Vagina (tissue), 2 donors: ENCODE results near the gene RPA4. TPM values are rescaled to one million over a fixed set of nuclear protein-coding genes. Genes with fewer than 3 reads are reported as not detected.

ENCODE experiments used
- DNase-seq, 2 donors: peaks; one replicate each; pipeline ENCODE4 v3.0.0-alpha.2; 2017; ENCODE audit errors: extremely low spot score in 2 of 2
- H3K27ac ChIP-seq: fragments of 200-600 bp; sonication (generic); one replicate; pipeline ENCODE4 v1.5.1; 2019
- H3K27me3 ChIP-seq: fragments of 200-600 bp; sonication (generic); one replicate; pipeline ENCODE4 v1.5.1; 2019
- H3K36me3 ChIP-seq, 2 donors: fragments of 200-600 bp; sonication (generic); one replicate each; pipeline ENCODE4 v1.5.1; 2017 to 2019
- H3K4me1 ChIP-seq: fragments of 200-600 bp; sonication (generic); one replicate; pipeline ENCODE4 v1.5.1; 2019
- H3K4me3 ChIP-seq, 2 donors: fragments of 200-600 bp; sonication (generic); 1 replicate in 1 of 2; 2 replicates in 1 of 2; pipeline ENCODE4 v1.5.1; 2016 to 2019
- H3K9me3 ChIP-seq: fragments of 200-600 bp; sonication (generic); one replicate; pipeline ENCODE4 v1.5.1; 2019
- CTCF ChIP-seq, 3 experiments: fragments of 450-650 bp in 2 of 3; fragments of 200-600 bp in 1 of 3; sonication (generic) in 1 of 3; IDR thresholded peaks; one replicate each; pipeline ENCODE4 v1.5.1; 2017 to 2019; ENCODE audit warnings: antibody characterized with exemption in 3 of 3, mild to moderate bottlenecking in 2 of 3, moderate library complexity in 2 of 3
- POLR2A ChIP-seq, 2 donors: fragments of 450-650 bp; IDR thresholded peaks; one replicate each; pipeline ENCODE4 v1.6.1; 2017; ENCODE audit warnings: antibody characterized with exemption in 2 of 2, mild to moderate bottlenecking in 2 of 2, moderate library complexity in 2 of 2
- POLR2AphosphoS5 ChIP-seq, 2 donors: sonication (generic); formaldehyde crosslinking; IDR thresholded peaks; one replicate each; pipeline ENCODE4 v1.9.0; 2017; ENCODE audit warnings: antibody characterized with exemption in 2 of 2, mild to moderate bottlenecking in 2 of 2, low read depth in 1 of 2; ENCODE audit not compliant: insufficient read depth in 1 of 2
- intact Hi-C: fragments of 100-400 bp; cut with DNase I; formaldehyde crosslinking; loops from one replicate; pipeline ENCODE4 v1.15.1; 2023
- total RNA-seq: library from RNA; depleted of rRNA; stranded (reverse); fragments of >200 nt; gene quantifications from one replicate; pipeline ENCODE4 v1.2.3, GENCODE V29; 2016

Gene RPA4, protein sequence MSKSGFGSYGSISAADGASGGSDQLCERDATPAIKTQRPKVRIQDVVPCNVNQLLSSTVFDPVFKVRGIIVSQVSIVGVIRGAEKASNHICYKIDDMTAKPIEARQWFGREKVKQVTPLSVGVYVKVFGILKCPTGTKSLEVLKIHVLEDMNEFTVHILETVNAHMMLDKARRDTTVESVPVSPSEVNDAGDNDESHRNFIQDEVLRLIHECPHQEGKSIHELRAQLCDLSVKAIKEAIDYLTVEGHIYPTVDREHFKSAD
- total RNA-seq: 7.4 TPM

DNA sequence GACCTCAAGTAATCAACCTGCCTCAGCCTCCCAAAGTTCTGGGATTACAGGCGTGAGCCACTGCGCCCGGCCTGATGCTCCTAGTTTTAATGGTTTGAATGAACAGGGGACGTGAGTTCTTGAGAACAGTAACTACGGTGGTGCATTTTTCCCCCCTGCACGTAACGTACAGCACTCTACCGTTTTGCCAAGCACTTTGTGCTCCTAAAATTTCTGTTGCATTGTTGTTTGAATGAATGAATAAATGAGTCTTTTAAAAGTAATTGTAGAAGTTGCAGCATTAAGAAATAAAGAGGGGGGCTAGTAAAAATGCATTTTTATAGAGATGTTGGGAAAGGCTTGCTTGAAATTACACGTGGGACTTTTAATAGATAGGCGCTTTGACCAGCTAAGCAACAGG is at the start of gene RPA4:
RPA4 (plus strand) TSS at position 301 of the 400 bp plus-strand sequence. CDS start 403 bp downstream, outside the sequence.
- intact Hi-C loops: no loop called here
- Histone ChIP-seq H3K4me3 (no peak within 1 kb of the TSS), H3K9me3 (no peaks in the 10 kb centered on the region), H3K4me1 (no peaks in the 10 kb centered on the region), H3K27ac (no peak within 1 kb of the TSS), H3K36me3 (no peaks in the 10 kb centered on the region), H3K27me3 (no peaks in the 10 kb centered on the region)
- no peak for DNase-seq
- TF ChIP-seq CTCF (IDR thresholded peaks at IDR 0.05) (no peak), POLR2A (IDR thresholded peaks at IDR 0.05) (no peak), POLR2AphosphoS5 (IDR thresholded peaks at IDR 0.05; ENCODE audit: insufficient read depth in 1 of 2, low read depth in 1 of 2) (no peak)

- intact Hi-C loops: no loop called here
- Histone ChIP-seq H3K4me3 (no peak overlapping the region), H3K4me1 (no peaks in the 10 kb centered on the region), H3K27me3 (no peaks in the 10 kb centered on the region), H3K27ac (no peak overlapping the region), H3K36me3 (no peaks in the 10 kb centered on the region), H3K9me3 (no peaks in the 10 kb centered on the region)
- no peak for DNase-seq
- TF ChIP-seq POLR2AphosphoS5 (IDR thresholded peaks at IDR 0.05; ENCODE audit: insufficient read depth in 1 of 2, low read depth in 1 of 2): no peak
- no peak for TF ChIP-seq CTCF (IDR thresholded peaks at IDR 0.05)
- TF ChIP-seq POLR2A (IDR thresholded peaks at IDR 0.05): no peak
These were observed 49.6 kb upstream of the RPA4 start for GRCh38 chrX:96834137-96834536.

DNA sequence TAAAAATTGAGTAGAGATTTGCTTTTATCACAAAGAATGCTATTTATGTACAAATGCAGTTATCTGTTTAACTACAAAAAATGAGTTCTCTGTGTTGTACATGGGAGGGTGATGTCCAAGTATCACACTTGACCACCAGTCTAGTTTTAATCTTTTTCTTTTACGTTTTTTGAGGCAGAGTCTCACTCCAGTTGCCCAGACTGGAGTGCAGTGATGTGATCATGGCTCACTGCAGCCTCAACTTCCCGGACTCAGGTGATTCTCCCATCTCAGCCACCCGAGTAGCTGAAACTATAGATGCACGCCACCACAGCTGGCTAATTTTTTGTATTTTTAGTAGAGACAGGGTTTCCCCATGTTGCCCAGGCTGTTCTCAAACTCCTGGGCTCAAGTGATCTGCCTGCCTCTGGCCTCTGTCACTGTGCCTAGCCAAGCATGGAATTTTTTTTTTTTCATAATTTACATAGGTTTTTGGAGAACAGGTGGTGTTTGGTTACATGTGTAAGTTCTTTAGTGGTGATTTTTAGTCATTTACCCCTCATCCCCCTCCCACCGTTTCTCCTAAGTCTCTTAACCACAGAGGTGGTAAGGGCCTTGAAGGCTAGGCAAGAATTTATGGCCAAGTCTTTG is 47.9 kb upstream of the RPA4 start:
- no peaks in the 10 kb centered on the region for H3K36me3 ChIP-seq
- H3K9me3 ChIP-seq: no peaks in the 10 kb centered on the region
- H3K4me1 ChIP-seq: no peaks in the 10 kb centered on the region
- DNase-seq: no peak
- TF ChIP-seq POLR2A (IDR thresholded peaks at IDR 0.05) (no peak), CTCF (IDR thresholded peaks at IDR 0.05) (no peak), POLR2AphosphoS5 (IDR thresholded peaks at IDR 0.05; ENCODE audit: insufficient read depth in 1 of 2, low read depth in 1 of 2) (no peak)
- no peak overlapping the region for H3K4me3 ChIP-seq
- no peaks in the 10 kb centered on the region for H3K27me3 ChIP-seq
- intact Hi-C loops: no loop called here
- no peak overlapping the region for H3K27ac ChIP-seq

DNA sequence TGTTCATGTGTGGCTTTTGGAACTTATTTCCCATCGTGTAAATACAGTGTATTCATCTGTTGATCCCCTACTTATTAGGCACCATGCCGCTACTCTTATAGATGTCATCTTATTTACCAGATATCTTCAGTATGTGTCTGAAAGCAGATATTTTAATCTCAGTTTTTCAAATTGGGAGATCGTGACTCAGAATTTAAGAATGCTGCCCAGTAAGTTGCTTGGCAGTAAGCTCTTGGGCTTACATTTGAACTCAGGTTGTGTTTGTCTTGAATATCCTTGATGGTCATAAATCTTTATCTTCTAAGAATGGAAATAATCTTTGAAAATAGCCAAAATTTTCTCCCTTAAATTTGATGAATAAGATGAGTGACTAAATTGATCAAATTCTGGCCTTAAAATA is 45.9 kb upstream of the RPA4 start:
- intact Hi-C loops: no loop called here
- H3K4me1 ChIP-seq: no peaks in the 10 kb centered on the region
- no peak for DNase-seq
- no peaks in the 10 kb centered on the region for H3K36me3 ChIP-seq
- H3K4me3 ChIP-seq: no peak overlapping the region
- TF ChIP-seq CTCF (IDR thresholded peaks at IDR 0.05): no peak
- no peak for TF ChIP-seq POLR2A (IDR thresholded peaks at IDR 0.05)
- TF ChIP-seq POLR2AphosphoS5 (IDR thresholded peaks at IDR 0.05; ENCODE audit: insufficient read depth in 1 of 2, low read depth in 1 of 2): no peak
- no peak overlapping the region for H3K27ac ChIP-seq
- no peaks in the 10 kb centered on the region for H3K9me3 ChIP-seq
- no peaks in the 10 kb centered on the region for H3K27me3 ChIP-seq

GRCh38 chrX:96838537-96838936 is 45.2 kb upstream of the RPA4 start:
- no peak for DNase-seq
- TF ChIP-seq CTCF (IDR thresholded peaks at IDR 0.05): no peak
- no peak for TF ChIP-seq POLR2A (IDR thresholded peaks at IDR 0.05)
- no peak for TF ChIP-seq POLR2AphosphoS5 (IDR thresholded peaks at IDR 0.05; ENCODE audit: insufficient read depth in 1 of 2, low read depth in 1 of 2)
- no peaks in the 10 kb centered on the region for H3K4me1 ChIP-seq
- H3K27me3 ChIP-seq: no peaks in the 10 kb centered on the region
- H3K36me3 ChIP-seq: no peaks in the 10 kb centered on the region
- no peak overlapping the region for H3K4me3 ChIP-seq
- intact Hi-C loops: no loop called here
- H3K9me3 ChIP-seq: no peaks in the 10 kb centered on the region
- no peak overlapping the region for H3K27ac ChIP-seq
